Measurements from ENCODE around the gene THADA.

GRCh38 chr2:43278564-43279220, 317.1 kb downstream of the THADA start:
- no peak for TF ChIP-seq ZNF396 (CRISPR knock-in tag; IDR thresholded peaks at IDR 0.05; ENCODE audit: borderline replicate concordance)
- TF ChIP-seq CREB1 (CRISPR knock-in tag; IDR thresholded peaks at IDR 0.05), result no peak
- no peak for TF ChIP-seq CTCF (IDR thresholded peaks at IDR 0.05)
- TF ChIP-seq TCF7 (CRISPR knock-in tag; IDR thresholded peaks at IDR 0.05; ENCODE audit: low read depth), result no peak
- no peak for TF ChIP-seq ESRRA (CRISPR knock-in tag; IDR thresholded peaks at IDR 0.05; ENCODE audit: borderline replicate concordance)
- TF ChIP-seq RORB (CRISPR knock-in tag; IDR thresholded peaks at IDR 0.05), result no peak
- TF ChIP-seq ZNF232 (CRISPR knock-in tag; IDR thresholded peaks at IDR 0.05), result no peak
- no peak for TF ChIP-seq ZNF219 (CRISPR knock-in tag; IDR thresholded peaks at IDR 0.05; ENCODE audit: borderline replicate concordance)
- TF ChIP-seq MAX (CRISPR knock-in tag; IDR thresholded peaks at IDR 0.05), result no peak
- TF ChIP-seq E2F4 (CRISPR knock-in tag; IDR thresholded peaks at IDR 0.05; ENCODE audit: borderline replicate concordance, low read depth), result no peak
